Choroid plexus epithelial cell (primary cell): ENCODE measurements around the gene RGS17.
A peak's percentile ranks its signal among the peaks of the same experiment; 100 is the strongest.

Experiments
- DNase-seq: peaks from one replicate; pipeline ENCODE4 v3.0.0-alpha.2; 2010; ENCODE audit warnings: low read depth
- H3K4me3 ChIP-seq: 2 replicates; pipeline ENCODE4 v1.5.1; 2011; ENCODE audit warnings: low read depth, mild to moderate bottlenecking, control low read depth, low read length, moderate library complexity
- TF ChIP-seq, protein P1 (sequence below): conservative IDR thresholded peaks from 2 replicates; pipeline ENCODE4 v1.5.1; 2011; ENCODE audit warnings: low read depth, mild to moderate bottlenecking, control low read depth, inconsistent platforms, low read length, moderate library complexity

Gene RGS17

GRCh38 chr6:153028963-153029362 lies 102.1 kb downstream of the RGS17 start:
- DNase-seq, result no peak
- H3K4me3 ChIP-seq, result no peak overlapping the region
- TF ChIP-seq, protein P1, sequence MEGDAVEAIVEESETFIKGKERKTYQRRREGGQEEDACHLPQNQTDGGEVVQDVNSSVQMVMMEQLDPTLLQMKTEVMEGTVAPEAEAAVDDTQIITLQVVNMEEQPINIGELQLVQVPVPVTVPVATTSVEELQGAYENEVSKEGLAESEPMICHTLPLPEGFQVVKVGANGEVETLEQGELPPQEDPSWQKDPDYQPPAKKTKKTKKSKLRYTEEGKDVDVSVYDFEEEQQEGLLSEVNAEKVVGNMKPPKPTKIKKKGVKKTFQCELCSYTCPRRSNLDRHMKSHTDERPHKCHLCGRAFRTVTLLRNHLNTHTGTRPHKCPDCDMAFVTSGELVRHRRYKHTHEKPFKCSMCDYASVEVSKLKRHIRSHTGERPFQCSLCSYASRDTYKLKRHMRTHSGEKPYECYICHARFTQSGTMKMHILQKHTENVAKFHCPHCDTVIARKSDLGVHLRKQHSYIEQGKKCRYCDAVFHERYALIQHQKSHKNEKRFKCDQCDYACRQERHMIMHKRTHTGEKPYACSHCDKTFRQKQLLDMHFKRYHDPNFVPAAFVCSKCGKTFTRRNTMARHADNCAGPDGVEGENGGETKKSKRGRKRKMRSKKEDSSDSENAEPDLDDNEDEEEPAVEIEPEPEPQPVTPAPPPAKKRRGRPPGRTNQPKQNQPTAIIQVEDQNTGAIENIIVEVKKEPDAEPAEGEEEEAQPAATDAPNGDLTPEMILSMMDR, result no peak

- DNase-seq, result no peak
- TF ChIP-seq, protein P1, result no peak
- no peak overlapping the region for H3K4me3 ChIP-seq
Measured at GRCh38 chr6:153028286-153028685, 102.8 kb downstream of the RGS17 start.

GRCh38 chr6:153027480-153027879 lies 103.6 kb downstream of the RGS17 start:
- DNase-seq, result no peak
- TF ChIP-seq, protein P1, result no peak
- H3K4me3 ChIP-seq, result no peak overlapping the region

GRCh38 chr6:153024709-153025017 lies 106.4 kb downstream of the RGS17 start:
- TF ChIP-seq, protein P1, result no peak
- no peak overlapping the region for H3K4me3 ChIP-seq
- no peak for DNase-seq

- peak; percentile 76 for DNase-seq
- TF ChIP-seq, protein P1, result peak; percentile 79
- no peak overlapping the region for H3K4me3 ChIP-seq
Measured at GRCh38 chr6:153023977-153024708, 106.9 kb downstream of the RGS17 start.

- TF ChIP-seq, protein P1, result no peak
- DNase-seq, result no peak
- no peak overlapping the region for H3K4me3 ChIP-seq
Measured at GRCh38 chr6:153018355-153018754, 112.7 kb downstream of the RGS17 start.

DNA sequence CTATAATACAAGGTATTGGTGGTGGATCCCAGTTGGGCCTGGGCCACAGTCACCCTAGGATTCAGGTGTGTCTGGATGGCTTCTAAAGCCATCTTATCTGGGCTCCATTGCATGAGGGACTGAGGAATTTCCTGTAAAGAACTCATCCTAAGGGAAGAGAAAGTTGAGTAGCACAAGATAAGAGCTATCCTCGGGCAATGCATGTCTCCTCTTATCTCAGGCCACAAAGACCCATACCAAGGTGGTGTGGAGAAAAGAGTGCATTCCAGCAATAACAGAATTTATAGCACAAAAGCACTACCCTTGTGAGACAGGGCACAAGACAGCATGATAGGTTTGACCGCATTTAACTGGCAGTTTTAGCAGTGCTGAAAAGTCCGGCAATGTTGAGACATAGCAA lies 114.2 kb downstream of the RGS17 start:
- TF ChIP-seq, protein P1, result no peak
- no peak overlapping the region for H3K4me3 ChIP-seq
- no peak for DNase-seq
